B cell (primary cell): ENCODE data around the gene SETBP1. TPM values are rescaled to one million over a fixed set of nuclear protein-coding genes. Genes with fewer than 3 reads are reported as not detected.

ENCODE experiments used
- ATAC-seq: fragments of 200-7000 bp; cut with Tn5 transposase; one replicate; pipeline ENCODE4 v1.10.0; 2021; ENCODE audit warnings: low read depth, mild to moderate bottlenecking, moderate number of reproducible peaks, moderate library complexity
- CTCF ChIA-PET: fragments of 350-600 bp; sonication (Branson Sonifier 250); formaldehyde crosslinking; loops from one replicate; lab custom pipeline; 2021; ENCODE audit warnings: antibody characterized with exemption, inconsistent platforms; lab: Charles Lee
- POLR2A ChIA-PET: fragments of 350-600 bp; sonication (Branson Sonifier 250); formaldehyde crosslinking; loops from one replicate; lab custom pipeline; 2021; ENCODE audit warnings: antibody characterized with exemption; lab: Charles Lee
- DNase-seq: peaks from one replicate; pipeline ENCODE4 v3.0.0; 2013
- H2AFZ ChIP-seq: 2 replicates; pipeline ENCODE4 v1.6.1; 2012; ENCODE audit warnings: mild to moderate bottlenecking, low read depth, low read length; ENCODE audit not compliant: insufficient read depth, poor library complexity, severe bottlenecking
- H3K27ac ChIP-seq, 2 donors: 1 replicate in 1 of 2; 2 replicates in 1 of 2; pipeline ENCODE4 v1.5.1; 2012 to 2013; ENCODE audit warnings: low read length in 2 of 2, mild to moderate bottlenecking in 2 of 2, moderate library complexity in 1 of 2
- H3K27me3 ChIP-seq, 4 experiments: fragments of 200-600 bp in 1 of 4; sonication (generic) in 1 of 4; replicated peaks in 1 of 4; 1 replicate in 2 of 4; 2 replicates in 2 of 4; pipeline versions ENCODE4 v1.6.1 to v1.7.0; 2013 to 2016; ENCODE audit warnings: low read length in 3 of 4, mild to moderate bottlenecking in 2 of 4, mixed read lengths in 1 of 4, moderate library complexity in 1 of 4; ENCODE audit not compliant: insufficient read depth in 4 of 4, control insufficient read depth in 3 of 4; ENCODE audit errors: control extremely low read depth in 1 of 4
- H3K36me3 ChIP-seq, 2 experiments: replicated peaks in 1 of 2; 1 replicate in 1 of 2; 2 replicates in 1 of 2; pipeline versions ENCODE4 v1.6.1 to v1.7.1; 2013; ENCODE audit warnings: low read length in 1 of 2; ENCODE audit not compliant: insufficient read depth in 2 of 2, control insufficient read depth in 1 of 2; ENCODE audit errors: control extremely low read depth in 1 of 2, extremely low read depth in 1 of 2
- H3K4me1 ChIP-seq, 2 donors: fragments of 200-600 bp in 1 of 2; sonication (generic) in 1 of 2; 1 replicate in 1 of 2; 2 replicates in 1 of 2; pipeline versions ENCODE4 v1.5.1 to v1.6.1; 2013 to 2017; ENCODE audit warnings: low read length in 2 of 2; ENCODE audit not compliant: control insufficient read depth in 2 of 2, insufficient read depth in 2 of 2
- H3K4me2 ChIP-seq: replicated peaks from 2 replicates; pipeline ENCODE3; 2012; ENCODE audit warnings: mild to moderate bottlenecking, low read depth, low read length; ENCODE audit not compliant: poor library complexity, severe bottlenecking
- H3K4me3 ChIP-seq, 5 experiments: fragments of 200-600 bp in 1 of 5; sonication (generic) in 1 of 5; 1 replicate in 3 of 5; 2 replicates in 2 of 5; pipeline versions ENCODE4 v1.5.1 to v1.7.0; 2011 to 2016; ENCODE audit warnings: low read length in 4 of 5, mild to moderate bottlenecking in 4 of 5, low read depth in 2 of 5, control low read depth in 1 of 5, moderate library complexity in 1 of 5; ENCODE audit not compliant: insufficient read depth in 1 of 5; ENCODE audit errors: control extremely low read depth in 1 of 5, extremely low read depth in 1 of 5
- H3K79me2 ChIP-seq: fragments of 200-600 bp; sonication (generic); one replicate; pipeline ENCODE4 v1.6.0; 2016; ENCODE audit warnings: low read length; ENCODE audit not compliant: control insufficient read depth, insufficient read depth
- H3K9ac ChIP-seq: fragments of 200-600 bp; sonication (generic); 2 replicates; pipeline ENCODE4 v1.6.1; 2017; ENCODE audit warnings: mild to moderate bottlenecking, low read length, moderate library complexity
- H3K9me3 ChIP-seq, 3 donors: one replicate each; pipeline versions ENCODE4 v1.6.1 to v1.7.1; 2013; ENCODE audit warnings: low read length in 2 of 3; ENCODE audit not compliant: control insufficient read depth in 2 of 3, insufficient read depth in 1 of 3; ENCODE audit errors: control extremely low read depth in 1 of 3
- H4K20me1 ChIP-seq: 2 replicates; pipeline ENCODE4 v1.6.0; 2012; ENCODE audit warnings: mild to moderate bottlenecking, low read length; ENCODE audit not compliant: insufficient read depth, control insufficient read depth, poor library complexity, severe bottlenecking
- H3K27ac Mint-ChIP-seq: one replicate; pipeline ENCODE4 v1.8.0; 2021; ENCODE audit warnings: mixed read lengths
- H3K27me3 Mint-ChIP-seq: one replicate; pipeline ENCODE4 v1.8.0; 2021; ENCODE audit warnings: mixed read lengths
- H3K4me1 Mint-ChIP-seq: one replicate; pipeline ENCODE4 v1.8.0; 2021; ENCODE audit warnings: mixed read lengths
- H3K4me3 Mint-ChIP-seq: one replicate; pipeline ENCODE4 v1.8.0; 2021; ENCODE audit warnings: mixed read lengths
- H3K9me3 Mint-ChIP-seq: one replicate; pipeline ENCODE4 v1.8.0; 2022; ENCODE audit warnings: mixed read lengths; ENCODE audit not compliant: insufficient read depth
- EZH2 ChIP-seq: IDR thresholded peaks from 2 replicates; pipeline ENCODE4 v1.6.1; 2012; ENCODE audit warnings: borderline replicate concordance, low read depth, mild to moderate bottlenecking, moderate library complexity, low read length; ENCODE audit not compliant: insufficient read depth, poor library complexity, severe bottlenecking
- WGBS: methylation state at CpG from one replicate; pipeline ENCODE4 v1.1.5; 2013; ENCODE audit warnings: missing lambda C conversion rate; ENCODE audit not compliant: insufficient coverage; 5-methylcytosine and 5-hydroxymethylcytosine counted together
- intact Hi-C: fragments of 100-400 bp; cut with micrococcal nuclease; formaldehyde crosslinking; loops from one replicate; pipeline ENCODE4 v1.10.0; 2022
- polyA plus RNA-seq: library from polyadenylated mRNA; depleted of rRNA; stranded (reverse); fragments of >200 nt; gene quantifications from 2 replicates; pipeline ENCODE4 v1.2.3, GENCODE V29; 2012
- total RNA-seq, 2 donors: library from RNA; stranded (reverse); fragments of 120-200 nt in 1 of 2; gene quantifications; 1 replicate in 1 of 2; 2 replicates in 1 of 2; pipeline versions ENCODE4 v1.2.3 to v1.2.4, GENCODE V29; 2013 to 2022
- TF ChIP-seq, protein P1 (sequence below): fragments of 200-600 bp; IDR thresholded peaks from one replicate; pipeline ENCODE4 v1.8.0; 2022; ENCODE audit warnings: antibody characterized with exemption, mild to moderate bottlenecking

SETBP1 gene
- total and polyA plus RNA-seq, 2 donors (not counting 1 experiment from before 2014, with no cell fraction given), result 15.1 to 129 TPM

DNA sequence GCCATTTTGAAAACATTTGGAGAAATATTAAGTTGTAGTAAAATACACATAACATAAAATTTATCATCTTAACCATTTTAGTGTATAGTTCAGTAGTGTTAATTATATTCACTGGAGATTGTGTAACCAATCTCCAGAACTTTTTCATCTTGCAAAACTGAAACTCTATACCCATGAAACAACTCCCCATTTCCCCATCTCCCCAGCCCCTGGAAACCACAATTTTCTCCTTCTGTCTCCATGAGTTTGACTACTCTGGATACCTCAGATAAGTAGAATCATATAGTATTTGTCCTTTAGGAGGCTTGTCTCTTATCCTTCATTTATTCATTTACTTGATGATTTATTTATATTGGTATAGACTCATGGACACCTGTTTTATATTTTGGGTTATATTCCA lies 392.9 kb downstream of the SETBP1 start:
- Histone ChIP-seq H3K27me3 (no peaks in the 10 kb centered on the region), H3K9ac (no peak overlapping the region), H4K20me1 (no peaks in the 10 kb centered on the region), H3K36me3 (no peaks in the 10 kb centered on the region), H3K9me3 (peaks cover 0 to 3% (median 0%) of the 10 kb centered on the region in 3 donors), H3K4me2 (no peak overlapping the region), H3K4me1 (no peaks in the 10 kb centered on the region), H3K27ac (no peak overlapping the region), H3K79me2 (no peaks in the 10 kb centered on the region), H2AFZ (no peak overlapping the region), H3K4me3 (no peak overlapping the region)
- TF ChIP-seq, protein P1, sequence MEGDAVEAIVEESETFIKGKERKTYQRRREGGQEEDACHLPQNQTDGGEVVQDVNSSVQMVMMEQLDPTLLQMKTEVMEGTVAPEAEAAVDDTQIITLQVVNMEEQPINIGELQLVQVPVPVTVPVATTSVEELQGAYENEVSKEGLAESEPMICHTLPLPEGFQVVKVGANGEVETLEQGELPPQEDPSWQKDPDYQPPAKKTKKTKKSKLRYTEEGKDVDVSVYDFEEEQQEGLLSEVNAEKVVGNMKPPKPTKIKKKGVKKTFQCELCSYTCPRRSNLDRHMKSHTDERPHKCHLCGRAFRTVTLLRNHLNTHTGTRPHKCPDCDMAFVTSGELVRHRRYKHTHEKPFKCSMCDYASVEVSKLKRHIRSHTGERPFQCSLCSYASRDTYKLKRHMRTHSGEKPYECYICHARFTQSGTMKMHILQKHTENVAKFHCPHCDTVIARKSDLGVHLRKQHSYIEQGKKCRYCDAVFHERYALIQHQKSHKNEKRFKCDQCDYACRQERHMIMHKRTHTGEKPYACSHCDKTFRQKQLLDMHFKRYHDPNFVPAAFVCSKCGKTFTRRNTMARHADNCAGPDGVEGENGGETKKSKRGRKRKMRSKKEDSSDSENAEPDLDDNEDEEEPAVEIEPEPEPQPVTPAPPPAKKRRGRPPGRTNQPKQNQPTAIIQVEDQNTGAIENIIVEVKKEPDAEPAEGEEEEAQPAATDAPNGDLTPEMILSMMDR, result no peak
- TF ChIP-seq EZH2, result no peak
- Mint-ChIP-seq H3K27me3 (no peaks in the 10 kb centered on the region), H3K9me3 (no peaks in the 10 kb centered on the region), H3K27ac (no peak overlapping the region), H3K4me3 (no peak overlapping the region), H3K4me1 (no peaks in the 10 kb centered on the region)
- intact Hi-C loops, result no loop called here
- CTCF ChIA-PET, result no interaction called here
- ATAC-seq, result no peak
- no peak for DNase-seq
- POLR2A ChIA-PET, result no interaction called here

DNA sequence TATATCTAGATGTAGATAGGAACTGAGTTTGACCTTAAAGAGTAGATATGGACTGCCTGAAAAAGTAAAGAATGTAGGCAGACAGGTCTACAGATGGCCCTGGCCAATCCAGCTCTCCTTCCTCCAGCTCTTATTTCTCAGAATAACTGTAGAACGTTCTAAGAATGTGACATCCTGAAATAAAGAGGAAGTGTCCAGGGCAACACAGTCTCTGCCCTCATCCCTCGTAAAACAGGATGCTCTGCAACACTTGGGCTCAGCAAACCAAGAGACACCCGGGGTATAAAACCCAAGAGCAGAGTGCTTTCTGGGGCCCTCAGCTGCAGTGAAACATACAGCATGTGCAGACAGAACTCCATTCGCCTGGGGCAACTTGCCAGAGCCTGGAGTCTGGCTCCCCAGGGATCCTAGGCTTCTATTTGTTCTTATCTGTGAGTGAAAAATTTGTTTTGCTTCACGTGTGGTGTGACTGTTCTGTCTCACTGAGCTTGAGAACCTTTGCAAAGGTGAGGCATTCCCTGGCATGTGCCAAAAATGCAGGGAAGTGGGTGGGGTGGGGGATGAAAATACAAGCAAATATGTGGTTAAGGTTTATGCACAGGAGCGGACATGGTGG lies 401.0 kb downstream of the SETBP1 start:
- H3K4me3 Mint-ChIP-seq, result no peak overlapping the region
- POLR2A ChIA-PET, result interaction anchor here (0.7 kb wide), 1 partner anchor 23 kb away, joined by 3 read pairs; no protein-coding TSS in a partner anchor
- 42% methylated on average over 5 of the region's 6 CpGs for WGBS
- Histone ChIP-seq H3K9ac (no peak overlapping the region), H3K4me1 (peaks cover 5 to 13% of the 10 kb centered on the region in 2 donors), H3K4me2 (no peak overlapping the region), H2AFZ (no peak overlapping the region), H3K27me3 (no peaks in the 10 kb centered on the region), H3K27ac (no peak overlapping the region), H3K4me3 (no peak overlapping the region), H4K20me1 (no peaks in the 10 kb centered on the region), H3K9me3 (peaks cover 10 to 18% (median 14%) of the 10 kb centered on the region in 3 donors), H3K36me3 (no peaks in the 10 kb centered on the region), H3K79me2 (no peaks in the 10 kb centered on the region)
- intact Hi-C loops, result no loop called here
- H3K9me3 Mint-ChIP-seq, result peaks cover 2% of the 10 kb centered on the region
- no peak overlapping the region for H3K27ac Mint-ChIP-seq
- TF ChIP-seq, protein P1, result no peak
- no peak for TF ChIP-seq EZH2
- ATAC-seq (no peak), DNase-seq (no peak)
- no peaks in the 10 kb centered on the region for H3K27me3 Mint-ChIP-seq
- CTCF ChIA-PET, result no interaction called here
- H3K4me1 Mint-ChIP-seq, result no peaks in the 10 kb centered on the region
